GM19468 (cell line): ENCODE measurements around the gene KLK4.

Experiments used
- ATAC-seq: cut with Tn5 transposase; IDR thresholded peaks from one replicate; pipeline ENCODE4 v1.9.1; 2021; ENCODE audit warnings: mild to moderate bottlenecking, moderate library complexity, moderate number of reproducible peaks; ENCODE audit not compliant: unreplicated experiment; ENCODE audit errors: extremely low read depth

KLK4 gene

DNA sequence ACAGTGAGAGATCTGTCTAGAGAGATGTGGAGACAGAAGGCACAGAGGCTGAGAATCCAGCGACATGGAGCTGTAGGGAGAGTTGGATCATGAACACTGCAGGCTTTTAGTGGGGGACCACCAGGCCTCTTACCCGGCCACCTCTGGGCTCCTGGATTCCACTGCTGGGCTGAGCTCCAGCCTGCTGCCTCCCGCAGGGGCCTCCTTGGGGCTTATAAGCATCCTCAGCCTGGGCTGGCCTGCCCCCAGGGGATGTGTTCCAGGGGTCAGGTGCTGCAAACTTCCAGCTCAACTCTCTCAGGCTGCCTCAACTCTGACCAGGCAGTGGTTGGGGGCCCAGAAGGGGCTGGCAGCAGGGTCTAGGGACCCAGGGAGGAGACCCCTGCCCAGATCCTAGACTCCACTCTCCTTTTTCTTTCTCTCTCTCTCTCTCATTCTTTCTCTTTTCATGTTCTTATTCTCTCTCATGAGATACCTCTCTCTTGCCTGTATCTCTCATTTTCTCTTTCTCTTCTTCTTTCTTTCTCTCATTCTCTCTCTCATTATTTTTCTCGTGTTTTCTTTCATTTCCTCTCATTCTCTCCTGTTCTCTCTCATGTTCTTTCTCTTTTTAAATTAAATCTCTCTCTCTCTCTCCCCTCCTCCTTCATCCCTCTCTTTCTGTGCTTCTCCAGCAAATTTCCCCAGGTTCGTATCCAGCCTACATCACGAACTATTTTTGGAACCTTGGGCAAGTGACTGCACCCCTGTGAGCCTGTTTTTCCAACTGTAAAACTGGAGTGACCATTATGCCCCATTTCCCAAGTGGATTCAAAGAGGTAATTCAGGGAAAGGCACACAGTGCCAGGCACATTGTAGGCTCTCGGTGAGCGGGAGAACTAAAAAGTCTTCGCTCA lies at the start of gene KLK4:
Gene KLK4 (minus strand): TSS at position 190 of the 896 bp plus-strand sequence. CDS start 657 bp downstream, outside the sequence.
- ATAC-seq = no peak

- ATAC-seq = no peak
These were observed 48.7 kb upstream of the KLK4 start for GRCh38 chr19:50959731-50960500.

DNA sequence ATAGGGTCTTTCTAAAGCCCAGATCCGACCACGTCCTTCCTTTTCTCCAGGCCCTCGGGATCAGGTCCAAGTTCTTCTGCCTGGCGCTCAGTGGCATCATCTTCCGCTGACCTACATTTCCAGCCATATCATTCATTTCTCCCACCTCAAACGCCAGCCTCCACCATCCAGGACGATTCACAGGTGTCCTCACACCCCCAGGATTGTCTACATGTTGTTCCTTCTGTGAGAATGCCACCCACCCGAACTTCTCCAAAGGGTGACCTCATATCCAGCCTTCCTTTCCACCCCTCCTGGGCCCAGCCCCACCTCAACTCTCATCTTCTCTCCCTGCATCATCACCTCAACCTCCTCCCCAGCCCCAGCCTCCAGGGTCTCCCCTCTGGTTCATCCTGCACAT lies 46.4 kb upstream of the KLK4 start:
- ATAC-seq = no peak

- no peak for ATAC-seq
These were observed 41.7 kb upstream of the KLK4 start, which contains the start of gene KLK5 for GRCh38 chr19:50952910-50953309. Gene KLK5, minus strand, starts transcription at chr19:50953038. Its CDS starts 381 bp downstream, at chr19:50952657.

DNA sequence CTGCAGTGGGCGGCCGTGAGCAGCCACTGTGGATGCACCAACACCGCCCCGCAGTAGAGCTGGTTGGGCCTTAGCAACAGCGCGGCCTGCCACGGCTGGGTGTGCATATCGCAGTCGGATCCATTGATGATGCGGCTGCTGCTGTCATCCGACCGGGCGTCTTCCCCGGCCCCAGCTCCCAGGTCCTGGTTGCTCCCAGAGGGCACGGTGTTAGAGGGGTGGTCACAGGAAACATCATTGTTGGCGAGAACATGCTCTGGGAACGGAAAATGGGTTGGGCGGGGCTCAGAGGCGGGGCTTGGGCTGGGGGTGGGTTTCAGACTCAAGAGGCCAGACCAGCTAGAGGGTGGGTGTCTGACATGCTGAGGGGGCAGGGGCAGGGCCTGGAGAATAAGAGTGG lies 38.7 kb upstream of the KLK4 start:
- no peak for ATAC-seq

DNA sequence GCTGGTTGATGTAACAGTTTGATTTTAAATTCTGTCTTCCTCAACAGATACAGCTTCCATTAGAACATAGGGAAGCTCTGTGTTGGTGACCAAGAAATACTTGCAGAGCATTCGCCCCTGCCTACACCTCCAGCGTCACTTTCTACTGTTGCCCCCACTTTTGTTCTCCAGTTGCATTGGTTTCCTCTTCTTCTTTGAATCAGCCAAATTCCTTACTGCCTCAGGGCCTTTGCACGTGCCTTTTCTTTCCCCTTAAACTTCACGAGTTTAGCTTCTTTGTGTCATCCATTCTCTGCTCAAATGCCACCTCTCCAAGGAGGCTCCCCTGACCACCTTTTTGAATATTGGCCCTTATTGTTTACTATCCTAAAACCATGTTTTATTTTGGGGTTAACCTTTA lies 35.9 kb upstream of the KLK4 start:
- no peak for ATAC-seq

- no peak for ATAC-seq
These were observed 33.6 kb upstream of the KLK4 start for GRCh38 chr19:50944795-50945194.

DNA sequence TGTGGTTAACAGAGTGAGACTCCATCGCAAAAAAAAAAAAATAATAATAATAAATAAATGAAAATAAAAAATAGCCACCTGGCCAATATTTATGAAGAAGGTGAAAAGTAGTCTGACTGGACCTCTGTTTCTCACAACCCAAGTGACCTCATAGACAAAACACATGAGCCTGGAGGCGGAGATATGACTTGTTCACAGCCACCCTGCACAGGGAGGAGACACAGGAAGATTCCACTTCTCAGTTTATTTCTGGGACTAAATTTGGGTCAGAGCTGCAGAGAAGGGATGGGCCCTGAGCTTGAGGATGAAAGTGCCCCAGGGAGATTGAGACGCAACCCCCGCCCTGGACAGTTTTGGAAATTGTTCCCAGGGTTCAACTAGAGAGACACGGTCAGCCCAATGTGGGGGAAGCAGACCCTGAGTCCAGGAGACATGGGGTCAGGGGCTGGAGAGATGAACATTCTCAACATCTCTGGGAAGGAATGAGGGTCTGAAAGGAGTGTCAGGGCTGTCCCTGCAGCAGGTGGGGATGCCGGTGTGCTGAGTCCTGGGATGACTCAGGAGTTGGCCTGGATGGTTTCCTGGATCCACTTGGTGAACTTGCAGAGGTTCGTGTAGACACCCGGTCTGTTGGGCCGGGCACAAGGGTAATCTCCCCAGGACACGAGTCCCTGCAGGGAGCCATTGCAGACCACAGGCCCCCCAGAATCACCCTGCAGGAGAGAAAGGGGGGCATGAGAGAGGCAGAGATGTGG lies 32.1 kb upstream of the KLK4 start:
- ATAC-seq = no peak

- no peak for ATAC-seq
These were observed 28.4 kb upstream of the KLK4 start for GRCh38 chr19:50939596-50939995.

DNA sequence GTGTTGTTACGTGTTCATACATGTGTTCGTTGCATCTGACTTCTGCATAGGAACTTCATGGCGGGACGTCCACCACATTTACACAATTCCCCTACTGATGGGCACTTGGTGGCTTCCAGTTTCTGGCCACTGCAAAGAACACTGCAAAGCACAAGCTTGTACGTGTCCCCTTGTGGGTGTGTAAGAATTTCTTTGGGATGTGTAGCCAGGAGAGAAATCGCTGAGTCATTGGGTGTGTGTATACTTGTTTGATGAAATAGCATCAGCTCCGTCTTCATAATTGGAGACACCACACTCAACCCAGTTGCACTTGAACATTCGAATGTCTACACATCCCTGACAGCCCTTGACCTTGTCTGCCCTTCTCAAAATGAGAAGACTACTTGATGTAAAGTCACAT lies 22.4 kb upstream of the KLK4 start:
- ATAC-seq = no peak

GRCh38 chr19:50932690-50933083 lies 21.5 kb upstream of the KLK4 start:
- ATAC-seq = no peak

GRCh38 chr19:50932018-50932689 lies 21.0 kb upstream of the KLK4 start:
- ATAC-seq = no peak

DNA sequence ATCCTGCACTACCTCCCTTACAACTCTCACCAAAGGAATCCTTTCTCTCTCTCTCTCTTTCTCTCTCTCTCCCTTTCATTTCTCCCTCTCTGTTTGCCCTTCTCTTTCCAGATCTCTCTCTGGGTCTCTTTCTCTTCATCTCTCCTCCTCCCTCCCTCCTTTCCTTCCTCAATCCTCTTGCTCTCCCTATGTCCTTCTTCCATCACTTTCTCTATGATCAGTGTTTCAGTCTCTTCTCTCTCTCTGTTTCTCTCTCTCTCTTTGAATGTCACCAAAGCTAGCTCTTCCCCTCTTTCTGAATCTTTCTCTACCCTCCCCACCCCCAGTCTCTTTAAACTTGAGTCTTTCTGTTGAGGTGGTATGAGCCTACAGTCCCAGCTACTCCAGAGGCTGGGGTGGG lies 19.8 kb upstream of the KLK4 start:
- no peak for ATAC-seq

DNA sequence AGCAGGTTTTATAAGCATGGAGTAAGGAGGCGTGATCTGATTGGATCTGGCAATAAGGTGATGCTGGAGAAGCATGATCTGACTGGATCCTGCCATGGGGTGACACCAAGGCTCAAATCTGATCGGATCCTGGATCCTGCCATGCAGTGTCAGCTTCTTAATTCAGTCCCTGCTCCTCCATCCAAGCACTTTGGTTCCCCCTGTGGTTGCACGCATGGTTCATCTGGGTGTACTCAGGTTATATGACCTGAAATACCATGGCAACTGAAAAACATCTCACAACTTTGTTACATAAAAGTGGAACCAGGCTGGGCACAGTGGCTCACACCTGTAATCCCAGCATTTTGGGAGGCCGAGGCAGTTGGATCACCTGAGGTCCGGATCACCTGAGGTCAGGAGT lies 17.6 kb upstream of the KLK4 start:
- ATAC-seq = no peak

DNA sequence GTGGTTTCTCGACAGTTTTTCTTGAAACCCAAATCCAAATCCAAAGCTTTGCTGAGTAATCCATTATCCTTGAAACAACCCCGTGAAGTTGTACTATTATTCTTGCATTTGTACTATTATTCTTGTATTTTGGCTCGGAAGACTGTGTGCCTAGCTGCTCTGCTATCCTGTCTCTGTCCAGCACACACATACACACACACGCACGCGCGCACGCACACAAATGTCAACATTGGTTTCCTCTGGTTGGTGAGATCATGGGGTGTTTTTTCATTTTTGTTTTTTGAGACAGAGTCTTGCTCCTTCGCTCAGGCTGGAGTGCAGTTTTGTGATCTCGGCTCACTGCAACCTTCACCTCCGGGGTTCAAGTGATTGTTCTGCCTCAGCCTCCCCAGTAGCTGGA lies 14.9 kb upstream of the KLK4 start:
- no peak for ATAC-seq

DNA sequence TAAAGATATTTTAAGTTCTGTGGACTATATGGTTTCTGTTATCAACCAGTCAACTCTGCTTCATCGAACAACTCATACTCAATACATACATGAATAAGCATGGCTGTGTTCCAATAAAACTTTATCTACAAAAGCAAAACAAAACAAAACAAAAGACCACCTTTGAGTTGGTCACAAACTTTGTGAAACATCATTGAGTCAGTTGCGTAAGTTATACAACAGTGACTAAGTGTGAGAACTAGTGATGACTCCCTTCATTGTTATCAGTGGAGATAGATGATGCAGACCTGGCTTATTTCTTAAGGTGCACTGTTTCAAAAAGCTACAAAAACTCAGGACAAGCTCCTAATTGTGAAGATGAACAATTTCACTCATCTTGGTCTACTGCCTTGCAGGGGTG lies 14.5 kb upstream of the KLK4 start:
- ATAC-seq = no peak

GRCh38 chr19:50924586-50924985 lies 13.4 kb upstream of the KLK4 start:
- no peak for ATAC-seq

DNA sequence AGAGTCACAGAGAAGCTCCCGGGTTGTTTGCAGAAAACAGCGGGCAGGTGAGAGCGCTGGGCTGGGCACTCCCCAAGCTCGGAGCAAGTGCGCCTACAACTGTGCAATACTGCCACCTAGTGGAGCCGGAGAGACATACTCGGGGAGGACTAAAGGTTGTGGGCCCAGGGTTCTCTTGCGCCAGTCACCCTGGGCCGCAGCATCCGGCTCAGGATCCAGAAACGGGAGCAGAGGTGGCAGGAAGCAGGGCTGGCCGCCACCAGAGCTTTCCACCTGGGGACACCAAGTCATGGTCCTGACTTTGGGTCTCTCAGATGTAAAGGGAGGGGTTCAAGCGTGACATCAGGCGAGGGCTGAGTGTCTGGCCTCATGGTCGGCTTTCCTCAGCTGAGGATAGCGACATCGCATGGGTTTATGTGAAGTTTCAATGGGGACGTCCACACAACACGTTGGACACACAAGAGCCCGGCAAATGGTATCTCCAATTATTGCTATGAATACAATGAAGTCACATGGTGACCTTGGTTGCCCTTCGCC lies 11.2 kb upstream of the KLK4 start:
- ATAC-seq = no peak

DNA sequence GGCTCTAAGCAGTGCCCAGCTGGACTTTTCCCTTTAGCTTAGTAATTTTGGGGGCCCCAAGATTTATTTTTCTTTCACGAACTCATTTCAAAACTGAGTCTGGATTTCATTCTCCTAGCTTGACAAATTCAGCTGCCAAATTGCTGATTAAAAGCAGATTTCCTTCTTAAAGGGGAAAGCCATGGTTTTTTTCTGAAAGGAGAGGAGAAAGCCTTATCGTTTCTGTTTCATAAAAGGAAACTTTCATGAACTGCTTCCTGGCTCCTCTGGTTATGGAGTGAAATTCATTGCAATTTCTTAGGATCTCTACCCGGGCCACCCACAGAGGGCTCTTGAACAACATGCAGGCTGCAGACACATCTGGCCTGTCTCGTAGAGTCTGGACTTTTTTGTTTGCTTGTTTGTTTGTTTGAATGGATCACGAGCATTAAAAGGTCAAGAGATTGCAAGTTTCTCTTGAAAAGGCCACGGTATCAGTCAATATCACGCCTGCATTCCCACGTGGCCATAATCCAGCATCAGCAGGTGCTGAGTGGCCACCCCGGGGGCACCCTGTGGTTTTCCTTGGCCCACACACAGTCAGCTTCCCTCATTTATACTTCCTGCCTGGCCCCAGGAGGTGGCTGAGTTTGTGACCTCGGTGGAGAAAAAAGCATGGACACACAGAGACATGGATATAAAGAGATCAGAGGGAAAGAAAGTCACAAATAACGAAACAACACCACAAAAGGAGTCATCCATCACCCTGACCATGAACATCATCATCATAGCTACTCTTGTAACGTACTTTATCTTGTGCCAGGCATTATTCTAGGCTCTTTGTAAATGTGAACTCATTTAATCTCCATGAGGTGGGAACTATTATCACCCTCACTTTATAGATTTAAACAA lies 10.5 kb upstream of the KLK4 start:
- ATAC-seq = no peak
